GM12878 (cell line): ENCODE results near the gene OPCML. TPM values are rescaled to one million over a fixed set of nuclear protein-coding genes. Genes with fewer than 3 reads are reported as not detected.

ENCODE experiments used
- ATAC-seq: fragments of 200-7000 bp; cut with Tn5 transposase; 3 replicates; pipeline ENCODE4 v1.9.1; 2020; ENCODE audit warnings: mild to moderate bottlenecking, moderate library complexity
- BruUV-seq: library from RNA; stranded (reverse); fragments of 400-500 nt; replicated peaks from 2 replicates; lab custom pipeline; 2021; lab: Mats Ljungman, UMichigan
- CTCF ChIA-PET: fragments of 300-600 bp; sonication (Branson Sonifier 250); formaldehyde crosslinking; extraction: SDS; loops from one replicate; lab custom pipeline; 2021; ENCODE audit warnings: inconsistent platforms; lab: Yijun Ruan, JAX
- POLR2A ChIA-PET: fragments of 350-600 bp; formaldehyde crosslinking; extraction: SDS; loops from one replicate; lab custom pipeline; 2021; ENCODE audit warnings: inconsistent platforms; lab: Charles Lee
- RAD21 ChIA-PET: fragments of 300-600 bp; sonication (Branson Sonifier 250); formaldehyde crosslinking; loops from one replicate; lab custom pipeline; 2023; ENCODE audit warnings: antibody characterized with exemption; ENCODE audit not compliant: unreplicated experiment; lab: Charles Lee
- SMC1A ChIA-PET: fragments of 300-600 bp; sonication (Branson Sonifier 250); formaldehyde crosslinking; loops from one replicate; lab custom pipeline; 2023; ENCODE audit not compliant: unreplicated experiment, uncharacterized antibody; lab: Charles Lee
- DNase-seq: peaks from one replicate; pipeline ENCODE4 v3.0.0-alpha.2; 2011; ENCODE audit warnings: low read depth, low spot score
- FAIRE-seq: peaks from 3 replicates; lab custom pipeline; 2011; peaks lifted over from hg19 to GRCh38; lab: Jason Lieb, UNC
- H2AFZ ChIP-seq: 2 replicates; pipeline ENCODE4 v1.6.0; 2011; ENCODE audit warnings: low read depth, low read length, control low read depth; ENCODE audit not compliant: control insufficient read depth
- H3K27ac ChIP-seq: 2 replicates; pipeline ENCODE4 v1.5.1; 2011; ENCODE audit warnings: control low read depth; ENCODE audit not compliant: control insufficient read depth, insufficient read depth
- H3K27me3 ChIP-seq, 2 experiments: replicated peaks in 1 of 2; 2 replicates each; pipeline versions ENCODE4 v1.6.0 to v1.6.1; 2011; ENCODE audit warnings: low read length in 1 of 2; ENCODE audit not compliant: control insufficient read depth in 2 of 2, insufficient read depth in 2 of 2
- H3K36me3 ChIP-seq, 2 experiments: 2 replicates each; pipeline ENCODE4 v1.5.1; 2011; ENCODE audit warnings: low read length in 1 of 2; ENCODE audit not compliant: control insufficient read depth in 2 of 2, insufficient read depth in 2 of 2
- H3K4me1 ChIP-seq: 2 replicates; pipeline ENCODE4 v1.6.1; 2011; ENCODE audit warnings: mild to moderate bottlenecking, low read length, moderate library complexity, mixed read lengths; ENCODE audit not compliant: control insufficient read depth, insufficient read depth
- H3K4me2 ChIP-seq: 2 replicates; pipeline ENCODE4 v1.6.0; 2011; ENCODE audit warnings: control low read depth; ENCODE audit not compliant: control insufficient read depth, insufficient read depth
- H3K4me3 ChIP-seq: fragments of 200-600 bp; sonication (generic); 2 replicates; pipeline ENCODE4 v1.5.1; 2016
- H3K79me2 ChIP-seq: 2 replicates; pipeline ENCODE4 v1.6.0; 2011; ENCODE audit warnings: low read length; ENCODE audit not compliant: control insufficient read depth, insufficient read depth
- H3K9ac ChIP-seq: 2 replicates; pipeline ENCODE4 v1.8.0; 2011; ENCODE audit warnings: low read length, control low read depth, mixed read lengths; ENCODE audit not compliant: control insufficient read depth, insufficient read depth
- H3K9me3 ChIP-seq: replicated peaks from 3 replicates; pipeline ENCODE4 v1.5.1; 2011; ENCODE audit warnings: mild to moderate bottlenecking, low read length; ENCODE audit not compliant: control insufficient read depth, insufficient read depth
- H4K20me1 ChIP-seq: 2 replicates; pipeline ENCODE4 v1.6.0; 2011; ENCODE audit not compliant: control insufficient read depth, insufficient read depth
- ASH2L ChIP-seq: fragments of 300-600, 200-600 bp; sonication (generic); IDR thresholded peaks from 2 replicates; pipeline ENCODE4 v1.6.1; 2017; ENCODE audit warnings: low read depth, mild to moderate bottlenecking, borderline replicate concordance
- CHD1 ChIP-seq: IDR thresholded peaks from 2 replicates; pipeline ENCODE4 v1.6.1; 2012; ENCODE audit warnings: low read depth, low read length, improper control_type of control experiment
- GABPA ChIP-seq: IDR thresholded peaks from 2 replicates; pipeline ENCODE4 v1.6.1; 2014; ENCODE audit warnings: antibody characterized with exemption, low read depth, mild to moderate bottlenecking, inconsistent platforms
- HCFC1 ChIP-seq: fragments of 150-350 bp; IDR thresholded peaks from 2 replicates; pipeline ENCODE4 v1.6.1; 2014; ENCODE audit warnings: low read length
- HDAC6 ChIP-seq: fragments of 200-600 bp; sonication (generic); IDR thresholded peaks from one replicate; pipeline ENCODE4 v1.8.0; 2017; ENCODE audit warnings: antibody characterized with exemption; ENCODE audit not compliant: unreplicated experiment
- IKZF1 ChIP-seq: fragments of 450-650 bp; conservative IDR thresholded peaks from 2 replicates; pipeline ENCODE4 v1.6.1; 2017; ENCODE audit warnings: antibody characterized with exemption, mild to moderate bottlenecking
- IKZF2 ChIP-seq, 2 experiments: fragments of 450-650 bp; IDR thresholded peaks; 2 replicates each; pipeline ENCODE4 v1.6.1; 2017; ENCODE audit warnings: mild to moderate bottlenecking in 2 of 2, moderate library complexity in 2 of 2
- JUNB ChIP-seq: IDR thresholded peaks from 2 replicates; pipeline ENCODE4 v1.6.1; 2016; ENCODE audit warnings: antibody characterized with exemption, mild to moderate bottlenecking
- KDM1A ChIP-seq: fragments of 200-600 bp; sonication (generic); IDR thresholded peaks from 2 replicates; pipeline ENCODE4 v1.6.1; 2016; ENCODE audit warnings: borderline replicate concordance
- NRF1 ChIP-seq: conservative IDR thresholded peaks from 2 replicates; pipeline ENCODE4 v1.6.1; 2011; ENCODE audit warnings: mild to moderate bottlenecking, low read depth, low read length, improper control_type of control experiment
- POU2F2 ChIP-seq: IDR thresholded peaks from 3 replicates; pipeline ENCODE4 v1.6.1; 2011; ENCODE audit warnings: low read depth, mild to moderate bottlenecking, low read length, borderline replicate concordance
- RAD51 ChIP-seq: fragments of 450-650 bp; IDR thresholded peaks from 2 replicates; pipeline ENCODE4 v1.6.1; 2016; ENCODE audit warnings: moderate library complexity, mild to moderate bottlenecking, inconsistent platforms
- RELA ChIP-seq: fragments of 450-650 bp; IDR thresholded peaks from 2 replicates; pipeline ENCODE4 v1.8.0; 2014; ENCODE audit warnings: borderline replicate concordance; ENCODE audit not compliant: partially characterized antibody
- SUPT20H ChIP-seq: IDR thresholded peaks from 2 replicates; pipeline ENCODE4 v1.6.1; 2011; ENCODE audit warnings: low read depth, mild to moderate bottlenecking, low read length, moderate library complexity, borderline replicate concordance; ENCODE audit not compliant: control insufficient read depth
- ZNF622 ChIP-seq: fragments of 450-650 bp; IDR thresholded peaks from 2 replicates; pipeline ENCODE4 v1.6.1; 2017; ENCODE audit warnings: mild to moderate bottlenecking, inconsistent platforms
- WGBS: methylation state at CpG from one replicate; pipeline ENCODE4 v1.1.6; 2016; ENCODE audit warnings: low lambda C conversion rate; ENCODE audit not compliant: insufficient replicate concordance, insufficient coverage; ENCODE audit errors: missing lambda C conversion rate; 5-methylcytosine and 5-hydroxymethylcytosine counted together
- in situ Hi-C: fragments of 300-500 bp; cut with MboI; formaldehyde crosslinking; loops from 9 replicates; pipeline ENCODE4 v1.14.3; 2018; ENCODE audit warnings: mixed read lengths
- intact Hi-C: fragments of 100-400 bp; cut with micrococcal nuclease; formaldehyde crosslinking; loops from one replicate; pipeline ENCODE4 v1.14.2; 2022; ENCODE audit not compliant: unreplicated experiment
- polyA plus RNA-seq, 11 experiments: library from polyadenylated mRNA; depleted of rRNA in 4 of 11; unstranded in 6 of 11; stranded (reverse) in 5 of 11; fragments of >200 nt; fragmentation: Nextera tagmentation in 4 of 11; fragmentation: Illumina TruSeq in 1 of 11; extraction: Ambion mirVana in 4 of 11; extraction: Trizol in 1 of 11; gene quantifications; 1 replicate in 1 of 11; 2 replicates in 10 of 11; pipeline versions ENCODE4 v1.2.1 to v1.2.3, GENCODE V29; 2011 to 2016; ENCODE audit warnings: inconsistent platforms in 2 of 11, missing spikeins in 2 of 11, low read depth in 1 of 11
- total RNA-seq, 4 experiments: library from RNA; depleted of rRNA in 3 of 4; stranded (reverse); fragments of >200 nt in 3 of 4; fragmentation: Illumina TruSeq in 1 of 4; extraction: Trizol in 1 of 4; gene quantifications; 2 replicates each; pipeline versions ENCODE4 v1.2.1 to v1.2.3, GENCODE V29; 2013 to 2021
- TF ChIP-seq, protein P1 (sequence below): IDR thresholded peaks from 2 replicates; pipeline ENCODE4 v1.6.1; 2011; ENCODE audit warnings: low read depth, low read length, improper control_type of control experiment, borderline replicate concordance
- TF ChIP-seq, protein P2 (sequence below), 3 experiments: IDR thresholded peaks in 2 of 3; conservative IDR thresholded peaks in 1 of 3; 2 replicates each; pipeline ENCODE4 v1.5.1; 2011; ENCODE audit warnings: low read depth in 3 of 3, low read length in 3 of 3, mild to moderate bottlenecking in 3 of 3, control low read depth in 2 of 3, moderate library complexity in 2 of 3, inconsistent platforms in 1 of 3, mixed read lengths in 1 of 3; ENCODE audit not compliant: control insufficient read depth in 2 of 3, insufficient read depth in 1 of 3; ENCODE audit errors: extremely low read depth in 1 of 3

The OPCML gene
- total and polyA plus RNA-seq, 10 of the 15 experiments (the other 5 are each of a cell fraction or from before 2014, with no cell fraction given), result 0.84 TPM; not detected in 9

DNA sequence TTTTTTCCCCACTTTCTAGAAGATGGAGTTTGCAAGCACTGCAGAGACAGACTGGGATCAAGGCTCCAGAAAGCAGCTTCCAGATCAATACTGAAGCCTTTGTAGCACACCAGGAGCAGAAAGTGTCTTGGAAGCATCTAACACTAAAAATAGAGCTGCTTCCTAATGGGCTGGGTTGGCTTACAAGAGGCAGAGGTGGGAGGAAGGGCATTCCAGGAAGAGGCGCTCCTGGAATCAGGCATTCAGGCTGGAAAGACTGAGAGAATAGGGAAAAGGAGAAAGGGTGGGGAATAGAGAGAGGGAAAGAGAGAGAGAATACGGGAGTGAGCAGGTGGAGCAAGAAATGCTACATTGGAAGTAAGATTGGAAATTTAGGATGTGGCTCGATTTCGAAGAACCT, 395.9 kb downstream of the OPCML start:
- ATAC-seq (no peak), FAIRE-seq (no peak), DNase-seq (no peak)
- no peaks in the 10 kb centered on the region for H3K9me3 ChIP-seq
- BruUV-seq, result no TSS peak
- H3K27me3 ChIP-seq, result no peaks in the 10 kb centered on the region; a peak in 2 of 4 replicates
- H3K36me3 ChIP-seq, result no peaks in the 10 kb centered on the region
- ChIA-PET RAD21 (no interaction called here), CTCF (interaction anchor here (1.0 to 5.9 kb wide), 4 partner anchors 8 to 700 kb away, joined by 3 to 67 read pairs (median 12); no protein-coding TSS in a partner anchor), POLR2A (interaction anchor here (0.7 kb wide), 1 partner anchor 696 kb away, joined by 4 read pairs; no protein-coding TSS in a partner anchor), SMC1A (interaction anchor here (0.8 kb wide), 1 partner anchor 699 kb away, joined by 5 read pairs; no protein-coding TSS in a partner anchor)
- 25% methylated on average over 4 of the region's 4 CpGs for WGBS
- no peak overlapping the region for H3K4me2 ChIP-seq
- H3K79me2 ChIP-seq, result no peaks in the 10 kb centered on the region
- H3K4me3 ChIP-seq, result no peak overlapping the region
- H3K4me1 ChIP-seq, result no peaks in the 10 kb centered on the region
- in situ Hi-C loops (loop anchor here (5.0 to 10.0 kb wide), 2 partner anchors 488 to 691 kb away; no protein-coding TSS in a partner anchor), intact Hi-C loops (no loop called here)
- no peak overlapping the region for H2AFZ ChIP-seq
- no peak overlapping the region for H3K9ac ChIP-seq
- TF ChIP-seq, protein P1, sequence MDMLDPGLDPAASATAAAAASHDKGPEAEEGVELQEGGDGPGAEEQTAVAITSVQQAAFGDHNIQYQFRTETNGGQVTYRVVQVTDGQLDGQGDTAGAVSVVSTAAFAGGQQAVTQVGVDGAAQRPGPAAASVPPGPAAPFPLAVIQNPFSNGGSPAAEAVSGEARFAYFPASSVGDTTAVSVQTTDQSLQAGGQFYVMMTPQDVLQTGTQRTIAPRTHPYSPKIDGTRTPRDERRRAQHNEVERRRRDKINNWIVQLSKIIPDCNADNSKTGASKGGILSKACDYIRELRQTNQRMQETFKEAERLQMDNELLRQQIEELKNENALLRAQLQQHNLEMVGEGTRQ, result no peak
- no peak for TF ChIP-seq ZNF622
- TF ChIP-seq POU2F2, result no peak
- TF ChIP-seq JUNB, result no peak
- no peak for TF ChIP-seq IKZF2 (IDR thresholded peaks at IDR 0.05)
- no peak for TF ChIP-seq NRF1
- TF ChIP-seq GABPA, result no peak
- no peak for TF ChIP-seq ASH2L
- TF ChIP-seq CHD1, result no peak
- no peak for TF ChIP-seq HDAC6
- TF ChIP-seq RELA, result no peak
- TF ChIP-seq HCFC1, result no peak
- TF ChIP-seq, protein P2, sequence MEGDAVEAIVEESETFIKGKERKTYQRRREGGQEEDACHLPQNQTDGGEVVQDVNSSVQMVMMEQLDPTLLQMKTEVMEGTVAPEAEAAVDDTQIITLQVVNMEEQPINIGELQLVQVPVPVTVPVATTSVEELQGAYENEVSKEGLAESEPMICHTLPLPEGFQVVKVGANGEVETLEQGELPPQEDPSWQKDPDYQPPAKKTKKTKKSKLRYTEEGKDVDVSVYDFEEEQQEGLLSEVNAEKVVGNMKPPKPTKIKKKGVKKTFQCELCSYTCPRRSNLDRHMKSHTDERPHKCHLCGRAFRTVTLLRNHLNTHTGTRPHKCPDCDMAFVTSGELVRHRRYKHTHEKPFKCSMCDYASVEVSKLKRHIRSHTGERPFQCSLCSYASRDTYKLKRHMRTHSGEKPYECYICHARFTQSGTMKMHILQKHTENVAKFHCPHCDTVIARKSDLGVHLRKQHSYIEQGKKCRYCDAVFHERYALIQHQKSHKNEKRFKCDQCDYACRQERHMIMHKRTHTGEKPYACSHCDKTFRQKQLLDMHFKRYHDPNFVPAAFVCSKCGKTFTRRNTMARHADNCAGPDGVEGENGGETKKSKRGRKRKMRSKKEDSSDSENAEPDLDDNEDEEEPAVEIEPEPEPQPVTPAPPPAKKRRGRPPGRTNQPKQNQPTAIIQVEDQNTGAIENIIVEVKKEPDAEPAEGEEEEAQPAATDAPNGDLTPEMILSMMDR (IDR thresholded peaks at IDR 0.05 in 2 of 3, conservative IDR thresholded peaks at IDR 0.05 in 1 of 3; ENCODE audit: control insufficient read depth in 2 of 3, extremely low read depth in 1 of 3, insufficient read depth in 1 of 3, low read depth in 3 of 3, low read length in 3 of 3), result no peak
- no peak for TF ChIP-seq SUPT20H
- no peak for TF ChIP-seq KDM1A
- no peak for TF ChIP-seq RAD51
- no peak for TF ChIP-seq IKZF1
- H4K20me1 ChIP-seq, result no peaks in the 10 kb centered on the region
- H3K27ac ChIP-seq, result no peak overlapping the region
